ENCODE results near the gene ZFYVE9.
"Not testable (repeated sequence)": the region's sequence is repeated elsewhere in the genome, so short reads cannot be mapped to it uniquely, and the experiment has no call there.

ZFYVE9 gene

DNA sequence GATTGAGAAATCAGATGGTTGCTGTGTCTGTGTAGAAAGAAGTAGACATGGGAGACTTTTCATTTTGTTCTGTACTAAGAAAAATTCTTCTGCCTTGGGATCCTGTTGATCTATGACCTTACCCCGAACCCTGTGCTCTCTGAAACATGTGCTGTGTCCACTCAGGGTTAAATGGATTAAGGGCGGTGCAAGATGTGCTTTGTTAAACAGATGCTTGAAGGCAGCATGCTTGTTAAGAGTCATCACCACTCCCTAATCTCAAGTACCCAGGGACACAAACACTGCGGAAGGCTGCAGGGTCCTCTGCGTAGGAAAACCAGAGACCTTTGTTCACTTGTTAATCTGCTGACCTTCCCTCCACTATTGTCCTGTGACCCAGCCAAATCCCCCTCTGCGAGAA lies 40.4 kb downstream of the ZFYVE9 start:
- not testable (repeated sequence) for H3K36me3 ChIP-seq (replicated peaks; ENCODE audit: insufficient read depth, low read length); DNase-seq; H3K4me1 ChIP-seq (ENCODE audit: low read length)

GRCh38 chr1:52182874-52183400 lies 41.0 kb downstream of the ZFYVE9 start:
- no peaks in the 10 kb centered on the region for H3K9me3 ChIP-seq (replicated peaks; ENCODE audit: insufficient read depth, low read length)
- no peaks in the 10 kb centered on the region for H3F3A ChIP-seq (ENCODE audit: insufficient read depth, low read length)
- H3K79me2 ChIP-seq (ENCODE audit: low read length): no peaks in the 10 kb centered on the region
- no peak overlapping the region for H3K27ac ChIP-seq (ENCODE audit: low read length)
- H3K27me3 ChIP-seq (replicated peaks; ENCODE audit: insufficient read depth, low read length): no peaks in the 10 kb centered on the region
- H3K4me3 ChIP-seq (ENCODE audit: low read length): no peak overlapping the region
- no peak overlapping the region for H3K9ac ChIP-seq (ENCODE audit: low read length)
- no peaks in the 10 kb centered on the region for H3K9me2 ChIP-seq (replicated peaks; ENCODE audit: insufficient read depth, low read length)
- H3K36me3 ChIP-seq (replicated peaks; ENCODE audit: insufficient read depth, low read length): no peaks in the 10 kb centered on the region
- no peak overlapping the region for H3K4me2 ChIP-seq (ENCODE audit: low read depth, low read length)
- TF ChIP-seq EZH2phosphoT487 (IDR thresholded peaks at IDR 0.05; ENCODE audit: low read length): no peak
- TF ChIP-seq EZH2 (optimal IDR thresholded peaks at IDR 0.05; ENCODE audit: low read depth, low read length): no peak
- TF ChIP-seq, protein P1, sequence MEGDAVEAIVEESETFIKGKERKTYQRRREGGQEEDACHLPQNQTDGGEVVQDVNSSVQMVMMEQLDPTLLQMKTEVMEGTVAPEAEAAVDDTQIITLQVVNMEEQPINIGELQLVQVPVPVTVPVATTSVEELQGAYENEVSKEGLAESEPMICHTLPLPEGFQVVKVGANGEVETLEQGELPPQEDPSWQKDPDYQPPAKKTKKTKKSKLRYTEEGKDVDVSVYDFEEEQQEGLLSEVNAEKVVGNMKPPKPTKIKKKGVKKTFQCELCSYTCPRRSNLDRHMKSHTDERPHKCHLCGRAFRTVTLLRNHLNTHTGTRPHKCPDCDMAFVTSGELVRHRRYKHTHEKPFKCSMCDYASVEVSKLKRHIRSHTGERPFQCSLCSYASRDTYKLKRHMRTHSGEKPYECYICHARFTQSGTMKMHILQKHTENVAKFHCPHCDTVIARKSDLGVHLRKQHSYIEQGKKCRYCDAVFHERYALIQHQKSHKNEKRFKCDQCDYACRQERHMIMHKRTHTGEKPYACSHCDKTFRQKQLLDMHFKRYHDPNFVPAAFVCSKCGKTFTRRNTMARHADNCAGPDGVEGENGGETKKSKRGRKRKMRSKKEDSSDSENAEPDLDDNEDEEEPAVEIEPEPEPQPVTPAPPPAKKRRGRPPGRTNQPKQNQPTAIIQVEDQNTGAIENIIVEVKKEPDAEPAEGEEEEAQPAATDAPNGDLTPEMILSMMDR (IDR thresholded peaks at IDR 0.05; ENCODE audit: low read length): no peak
- no peaks in the 10 kb centered on the region for H3K4me1 ChIP-seq (ENCODE audit: low read length)
- H4K20me1 ChIP-seq (ENCODE audit: insufficient read depth, low read length): no peaks in the 10 kb centered on the region
- no peak for DNase-seq
- no peak overlapping the region for H2AFZ ChIP-seq (ENCODE audit: low read length)

More for the DNA sequence above, 40.4 kb downstream of the ZFYVE9 start:
- not testable (repeated sequence) for H3K79me2 ChIP-seq (ENCODE audit: low read length); H3F3A ChIP-seq (ENCODE audit: insufficient read depth, low read length); H3K27ac ChIP-seq (ENCODE audit: low read length); H3K4me2 ChIP-seq (ENCODE audit: low read depth, low read length); H3K9me3 ChIP-seq (replicated peaks; ENCODE audit: insufficient read depth, low read length); H3K9ac ChIP-seq (ENCODE audit: low read length); H4K20me1 ChIP-seq (ENCODE audit: insufficient read depth, low read length); H2AFZ ChIP-seq (ENCODE audit: low read length); H3K4me3 ChIP-seq (ENCODE audit: low read length); H3K9me2 ChIP-seq (replicated peaks; ENCODE audit: insufficient read depth, low read length); H3K27me3 ChIP-seq (replicated peaks; ENCODE audit: insufficient read depth, low read length)

DNA sequence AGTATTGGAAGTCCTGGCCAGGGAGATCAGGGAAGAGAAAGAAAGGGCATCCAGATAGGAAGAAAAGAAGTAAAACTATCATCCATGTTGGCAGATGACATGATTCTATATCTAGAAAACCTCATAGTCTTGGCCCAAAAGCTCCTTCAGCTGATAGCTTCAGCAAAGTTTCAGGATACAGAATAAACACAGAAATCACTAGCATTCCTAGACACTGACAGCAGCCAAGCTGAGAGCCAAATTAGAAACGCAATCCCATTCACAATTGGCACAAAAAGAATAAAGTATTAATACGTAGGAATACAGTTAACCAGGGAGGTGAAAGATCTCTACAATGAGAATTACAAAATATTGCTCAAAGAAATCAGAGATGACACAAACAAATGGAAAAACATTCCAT lies 44.6 kb downstream of the ZFYVE9 start:
- no peak for DNase-seq
- Histone ChIP-seq H2AFZ (ENCODE audit: low read length) (no peak overlapping the region), H3K27ac (ENCODE audit: low read length) (no peak overlapping the region), H3K9ac (ENCODE audit: low read length) (no peak overlapping the region), H3K4me1 (ENCODE audit: low read length) (no peaks in the 10 kb centered on the region), H3K36me3 (replicated peaks; ENCODE audit: insufficient read depth, low read length) (no peaks in the 10 kb centered on the region), H3K9me3 (replicated peaks; ENCODE audit: insufficient read depth, low read length) (no peaks in the 10 kb centered on the region), H4K20me1 (ENCODE audit: insufficient read depth, low read length) (no peaks in the 10 kb centered on the region), H3K9me2 (replicated peaks; ENCODE audit: insufficient read depth, low read length) (no peaks in the 10 kb centered on the region), H3K4me3 (ENCODE audit: low read length) (no peak overlapping the region), H3F3A (ENCODE audit: insufficient read depth, low read length) (no peaks in the 10 kb centered on the region), H3K27me3 (replicated peaks; ENCODE audit: insufficient read depth, low read length) (no peaks in the 10 kb centered on the region), H3K4me2 (ENCODE audit: low read depth, low read length) (no peak overlapping the region), H3K79me2 (ENCODE audit: low read length) (no peaks in the 10 kb centered on the region)
- TF ChIP-seq, protein P1 (IDR thresholded peaks at IDR 0.05; ENCODE audit: low read length): no peak
- no peak for TF ChIP-seq EZH2 (optimal IDR thresholded peaks at IDR 0.05; ENCODE audit: low read depth, low read length)
- TF ChIP-seq EZH2phosphoT487 (IDR thresholded peaks at IDR 0.05; ENCODE audit: low read length): no peak

- Histone ChIP-seq H3K79me2 (ENCODE audit: low read length) (no peaks in the 10 kb centered on the region), H3K4me2 (ENCODE audit: low read depth, low read length) (no peak overlapping the region), H3K27me3 (replicated peaks; ENCODE audit: insufficient read depth, low read length) (no peaks in the 10 kb centered on the region), H3F3A (ENCODE audit: insufficient read depth, low read length) (no peaks in the 10 kb centered on the region), H2AFZ (ENCODE audit: low read length) (no peak overlapping the region), H3K4me3 (ENCODE audit: low read length) (no peak overlapping the region), H3K9me2 (replicated peaks; ENCODE audit: insufficient read depth, low read length) (no peaks in the 10 kb centered on the region), H3K9me3 (replicated peaks; ENCODE audit: insufficient read depth, low read length) (no peaks in the 10 kb centered on the region), H3K4me1 (ENCODE audit: low read length) (peaks cover under 1% of the 10 kb centered on the region), H3K9ac (ENCODE audit: low read length) (no peak overlapping the region), H4K20me1 (ENCODE audit: insufficient read depth, low read length) (no peaks in the 10 kb centered on the region), H3K36me3 (replicated peaks; ENCODE audit: insufficient read depth, low read length) (no peaks in the 10 kb centered on the region), H3K27ac (ENCODE audit: low read length) (no peak overlapping the region)
- TF ChIP-seq, protein P1 (IDR thresholded peaks at IDR 0.05; ENCODE audit: low read length): no peak
- TF ChIP-seq EZH2phosphoT487 (IDR thresholded peaks at IDR 0.05; ENCODE audit: low read length) (no peak), EZH2 (optimal IDR thresholded peaks at IDR 0.05; ENCODE audit: low read depth, low read length) (no peak)
- DNase-seq: no peak
These were observed 48.1 kb downstream of the ZFYVE9 start for GRCh38 chr1:52189898-52190480.

Data from MM.1S (cell line).